ENCODE data around the gene RSPH6A. TPM values are rescaled to one million over a fixed set of nuclear protein-coding genes. Genes with fewer than 3 reads are reported as not detected.

The RSPH6A gene
- total RNA-seq, 4 donors from 2014 or later, result not detected

DNA sequence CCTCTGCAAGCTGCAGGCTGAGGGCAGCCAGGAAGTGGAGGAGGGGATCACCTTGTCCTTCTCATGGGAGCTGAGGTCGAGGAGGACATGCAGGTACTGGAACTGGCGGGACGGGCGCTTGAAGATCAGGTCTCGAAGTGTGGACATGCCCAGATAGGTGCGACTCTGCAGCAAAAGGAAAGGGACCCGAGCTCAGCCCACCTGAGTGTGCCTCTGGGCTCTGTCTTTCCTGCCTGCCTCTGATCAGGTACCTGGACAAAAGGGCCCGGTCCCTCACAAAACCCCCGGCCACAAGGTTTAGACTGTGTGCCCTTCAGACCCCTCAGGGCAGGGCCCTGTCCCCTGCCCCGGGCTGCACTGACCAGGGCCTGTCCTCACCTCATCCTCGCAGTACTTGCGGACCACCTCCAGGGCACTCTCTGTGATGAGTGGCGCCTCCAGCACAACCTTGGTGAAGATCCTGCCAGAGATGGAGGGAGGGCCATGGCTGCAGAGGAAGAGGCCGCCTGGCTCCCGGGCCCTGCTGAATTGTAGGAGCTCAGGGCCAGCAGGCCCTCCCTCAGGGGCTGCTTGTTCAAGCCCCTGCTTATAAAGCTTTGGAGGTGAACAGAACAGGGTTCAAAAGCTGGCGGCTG, 12.5 kb upstream of the RSPH6A start:
- intact Hi-C loops (cut with DNase I; ENCODE audit: low total_unique reads), result no loop called here
- no peak overlapping the region for H3K4me3 ChIP-seq (ENCODE audit: low read depth, poor library complexity, severe bottlenecking)
- 91 to 93% methylated on average over 16 of the region's 16 CpGs for WGBS, 2 donors
- DNase-seq (ENCODE audit: low spot score in 2 of 2), result no peak
- TF ChIP-seq, protein P1, sequence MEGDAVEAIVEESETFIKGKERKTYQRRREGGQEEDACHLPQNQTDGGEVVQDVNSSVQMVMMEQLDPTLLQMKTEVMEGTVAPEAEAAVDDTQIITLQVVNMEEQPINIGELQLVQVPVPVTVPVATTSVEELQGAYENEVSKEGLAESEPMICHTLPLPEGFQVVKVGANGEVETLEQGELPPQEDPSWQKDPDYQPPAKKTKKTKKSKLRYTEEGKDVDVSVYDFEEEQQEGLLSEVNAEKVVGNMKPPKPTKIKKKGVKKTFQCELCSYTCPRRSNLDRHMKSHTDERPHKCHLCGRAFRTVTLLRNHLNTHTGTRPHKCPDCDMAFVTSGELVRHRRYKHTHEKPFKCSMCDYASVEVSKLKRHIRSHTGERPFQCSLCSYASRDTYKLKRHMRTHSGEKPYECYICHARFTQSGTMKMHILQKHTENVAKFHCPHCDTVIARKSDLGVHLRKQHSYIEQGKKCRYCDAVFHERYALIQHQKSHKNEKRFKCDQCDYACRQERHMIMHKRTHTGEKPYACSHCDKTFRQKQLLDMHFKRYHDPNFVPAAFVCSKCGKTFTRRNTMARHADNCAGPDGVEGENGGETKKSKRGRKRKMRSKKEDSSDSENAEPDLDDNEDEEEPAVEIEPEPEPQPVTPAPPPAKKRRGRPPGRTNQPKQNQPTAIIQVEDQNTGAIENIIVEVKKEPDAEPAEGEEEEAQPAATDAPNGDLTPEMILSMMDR (IDR thresholded peaks at IDR 0.05), result no peak
- no peak for TF ChIP-seq POLR2A (IDR thresholded peaks at IDR 0.05)

- 85% methylated on average over 11 of the region's 11 CpGs for WGBS, 2 donors
Measured at GRCh38 chr19:45826934-45827333, 11.8 kb upstream of the RSPH6A start.

GRCh38 chr19:45825917-45826893, 11.1 kb upstream of the RSPH6A start:
- WGBS, 2 donors, result 85% methylated on average over 22 of the region's 22 CpGs
- no peak for DNase-seq (ENCODE audit: low spot score in 2 of 2)
- intact Hi-C loops (cut with DNase I; ENCODE audit: low total_unique reads), result no loop called here
- H3K4me3 ChIP-seq (ENCODE audit: low read depth, poor library complexity, severe bottlenecking), result no peak overlapping the region
- TF ChIP-seq, protein P1 (IDR thresholded peaks at IDR 0.05), result no peak
- no peak for TF ChIP-seq POLR2A (IDR thresholded peaks at IDR 0.05)

More at GRCh38 chr19:45826934-45827333, 11.8 kb upstream of the RSPH6A start:
- H3K4me3 ChIP-seq (ENCODE audit: low read depth, poor library complexity, severe bottlenecking), result no peak overlapping the region
- TF ChIP-seq, protein P1 (IDR thresholded peaks at IDR 0.05), result no peak
- no peak for TF ChIP-seq POLR2A (IDR thresholded peaks at IDR 0.05)
- intact Hi-C loops (cut with DNase I; ENCODE audit: low total_unique reads), result no loop called here
- no peak for DNase-seq (ENCODE audit: low spot score in 2 of 2)

DNA sequence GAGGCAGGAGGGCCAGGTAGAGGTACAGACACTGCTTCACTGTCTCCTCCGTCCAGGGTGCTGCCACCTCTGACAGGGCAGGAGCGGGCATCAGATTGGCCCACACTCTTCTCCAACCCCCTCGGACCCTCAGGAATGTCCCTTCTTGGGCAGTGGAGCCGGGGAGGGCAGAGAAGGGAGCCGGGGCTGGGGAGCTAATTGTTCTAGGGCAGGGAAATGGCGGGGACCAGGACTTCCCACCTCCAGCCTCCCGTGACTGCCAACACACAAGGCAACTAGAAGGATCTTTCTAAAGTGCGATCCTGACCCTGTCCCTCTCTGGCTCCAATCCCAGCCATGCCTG, 10.1 kb upstream of the RSPH6A start:
- intact Hi-C loops (cut with DNase I; ENCODE audit: low total_unique reads), result no loop called here
- DNase-seq (ENCODE audit: low spot score in 2 of 2), result no peak
- TF ChIP-seq, protein P1 (IDR thresholded peaks at IDR 0.05), result no peak
- no peak for TF ChIP-seq POLR2A (IDR thresholded peaks at IDR 0.05)
- H3K4me3 ChIP-seq (ENCODE audit: low read depth, poor library complexity, severe bottlenecking), result no peak overlapping the region
- WGBS, 2 donors, result 95 to 98% methylated on average over 8 of the region's 8 CpGs

- intact Hi-C loops (cut with DNase I; ENCODE audit: low total_unique reads), result no loop called here
- 84 to 90% methylated on average over 26 of the region's 26 CpGs for WGBS, 2 donors
- no peak overlapping the region for H3K4me3 ChIP-seq (ENCODE audit: low read depth, poor library complexity, severe bottlenecking)
- no peak for TF ChIP-seq POLR2A (IDR thresholded peaks at IDR 0.05)
- TF ChIP-seq, protein P1 (IDR thresholded peaks at IDR 0.05), result no peak
- no peak for DNase-seq (ENCODE audit: low spot score in 2 of 2)
Measured at GRCh38 chr19:45824531-45825262, 9.6 kb upstream of the RSPH6A start.

All from lower leg skin (tissue), 4 donors.